HepG2 (cell line): ENCODE data around the gene AMZ1. TPM values are rescaled to one million over a fixed set of nuclear protein-coding genes. Genes with fewer than 3 reads are reported as not detected.

Experiments used
- CBFB ChIP-seq: sonication (generic); formaldehyde crosslinking; IDR thresholded peaks from 2 replicates; pipeline ENCODE4 v1.4.0; 2020; ENCODE audit warnings: missing genetic modification reagents
- CCAR2 ChIP-seq: fragments of 200-400 bp; formaldehyde crosslinking; optimal IDR thresholded peaks from 2 replicates; pipeline ENCODE3; 2018; ENCODE audit warnings: low read depth, mild to moderate bottlenecking, low read length, moderate library complexity
- ZNF562 ChIP-seq: sonication (generic); formaldehyde crosslinking; IDR thresholded peaks from 2 replicates; pipeline ENCODE4 v1.8.0; 2022; ENCODE audit warnings: missing genetic modification reagents, borderline replicate concordance
- ZNF7 ChIP-seq: IDR thresholded peaks from 2 replicates; pipeline ENCODE4 v1.6.1; 2016; ENCODE audit warnings: missing biosample characterization, missing genetic modification reagents
- polyA plus RNA-seq, 8 experiments: library from polyadenylated mRNA; depleted of rRNA in 3 of 8; stranded (reverse) in 7 of 8; unstranded in 1 of 8; fragments of >200 nt; fragmentation: Illumina TruSeq in 4 of 8; extraction: Trizol in 4 of 8; gene quantifications; 2 replicates each; pipeline versions ENCODE4 v1.2.1 to v1.2.3, GENCODE V29; 2011 to 2016; ENCODE audit warnings: low read depth in 4 of 8, missing spikeins in 1 of 8, mixed read lengths in 1 of 8; ENCODE audit not compliant: insufficient read depth in 1 of 8
- total RNA-seq, 5 experiments: library from RNA; depleted of rRNA; stranded (reverse); fragments of >200 nt; fragmentation: Illumina TruSeq; extraction: Trizol; gene quantifications; 2 replicates each; pipeline ENCODE4 v1.2.3, GENCODE V29; 2016; ENCODE audit warnings: low read depth in 1 of 5
- TF ChIP-seq, protein P1 (sequence below): sonication (generic); formaldehyde crosslinking; IDR thresholded peaks from 2 replicates; pipeline ENCODE4 v1.4.0; 2020; ENCODE audit warnings: missing genetic modification reagents, borderline replicate concordance
- TF ChIP-seq, protein P2 (sequence below): sonication (generic); formaldehyde crosslinking; IDR thresholded peaks from 2 replicates; pipeline ENCODE4 v1.5.0; 2020; ENCODE audit warnings: mild to moderate bottlenecking, missing genetic modification reagents, borderline replicate concordance
- TF ChIP-seq, protein P3 (sequence below): fragments of 450-650 bp; IDR thresholded peaks from 2 replicates; pipeline ENCODE4 v1.6.1; 2016
- TF ChIP-seq, protein P4 (sequence below): sonication (generic); formaldehyde crosslinking; IDR thresholded peaks from 2 replicates; pipeline ENCODE4 v1.5.0; 2020; ENCODE audit warnings: mild to moderate bottlenecking, missing genetic modification reagents, borderline replicate concordance
- TF ChIP-seq, protein P5 (sequence below): sonication (generic); formaldehyde crosslinking; IDR thresholded peaks from 2 replicates; pipeline ENCODE4 v1.5.0; 2020; ENCODE audit warnings: mild to moderate bottlenecking, missing genetic modification reagents

Gene AMZ1
- total and polyA plus RNA-seq, 2 of the 13 experiments (the other 11 are each of a cell fraction or from before 2014, with no cell fraction given) = 0.03 TPM; not detected in 1

DNA sequence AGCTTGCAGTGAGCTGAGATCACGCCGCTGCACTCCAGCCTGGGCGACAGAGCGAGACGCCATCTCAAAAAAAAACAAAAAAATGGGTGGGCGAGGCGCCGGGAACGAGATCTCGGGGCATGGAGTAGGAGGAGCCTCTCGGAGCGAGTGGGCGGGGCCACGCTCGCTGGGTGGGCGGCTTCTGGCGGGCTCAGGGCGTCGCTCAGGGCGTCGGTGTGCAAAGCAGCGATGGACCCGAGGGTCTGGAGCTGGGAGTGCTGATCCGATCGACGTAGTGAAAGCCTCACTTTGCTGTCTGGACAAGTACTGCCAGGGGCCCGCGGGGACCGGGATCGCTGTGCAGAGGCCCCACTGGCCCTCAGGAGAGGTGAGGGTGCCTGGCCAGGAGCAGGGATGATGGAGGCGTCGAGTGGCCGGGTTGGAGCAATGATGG, 22.6 kb upstream of the AMZ1 start (continued):
- TF ChIP-seq, protein P1, sequence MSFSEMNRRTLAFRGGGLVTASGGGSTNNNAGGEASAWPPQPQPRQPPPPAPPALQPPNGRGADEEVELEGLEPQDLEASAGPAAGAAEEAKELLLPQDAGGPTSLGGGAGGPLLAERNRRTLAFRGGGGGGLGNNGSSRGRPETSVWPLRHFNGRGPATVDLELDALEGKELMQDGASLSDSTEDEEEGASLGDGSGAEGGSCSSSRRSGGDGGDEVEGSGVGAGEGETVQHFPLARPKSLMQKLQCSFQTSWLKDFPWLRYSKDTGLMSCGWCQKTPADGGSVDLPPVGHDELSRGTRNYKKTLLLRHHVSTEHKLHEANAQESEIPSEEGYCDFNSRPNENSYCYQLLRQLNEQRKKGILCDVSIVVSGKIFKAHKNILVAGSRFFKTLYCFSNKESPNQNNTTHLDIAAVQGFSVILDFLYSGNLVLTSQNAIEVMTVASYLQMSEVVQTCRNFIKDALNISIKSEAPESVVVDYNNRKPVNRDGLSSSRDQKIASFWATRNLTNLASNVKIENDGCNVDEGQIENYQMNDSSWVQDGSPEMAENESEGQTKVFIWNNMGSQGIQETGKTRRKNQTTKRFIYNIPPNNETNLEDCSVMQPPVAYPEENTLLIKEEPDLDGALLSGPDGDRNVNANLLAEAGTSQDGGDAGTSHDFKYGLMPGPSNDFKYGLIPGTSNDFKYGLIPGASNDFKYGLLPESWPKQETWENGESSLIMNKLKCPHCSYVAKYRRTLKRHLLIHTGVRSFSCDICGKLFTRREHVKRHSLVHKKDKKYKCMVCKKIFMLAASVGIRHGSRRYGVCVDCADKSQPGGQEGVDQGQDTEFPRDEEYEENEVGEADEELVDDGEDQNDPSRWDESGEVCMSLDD (CRISPR knock-in tag) = no peak
- TF ChIP-seq CBFB (CRISPR knock-in tag) = no peak
- no peak for TF ChIP-seq ZNF562
- TF ChIP-seq ZNF7 (CRISPR knock-in tag) = no peak
- TF ChIP-seq, protein P2, sequence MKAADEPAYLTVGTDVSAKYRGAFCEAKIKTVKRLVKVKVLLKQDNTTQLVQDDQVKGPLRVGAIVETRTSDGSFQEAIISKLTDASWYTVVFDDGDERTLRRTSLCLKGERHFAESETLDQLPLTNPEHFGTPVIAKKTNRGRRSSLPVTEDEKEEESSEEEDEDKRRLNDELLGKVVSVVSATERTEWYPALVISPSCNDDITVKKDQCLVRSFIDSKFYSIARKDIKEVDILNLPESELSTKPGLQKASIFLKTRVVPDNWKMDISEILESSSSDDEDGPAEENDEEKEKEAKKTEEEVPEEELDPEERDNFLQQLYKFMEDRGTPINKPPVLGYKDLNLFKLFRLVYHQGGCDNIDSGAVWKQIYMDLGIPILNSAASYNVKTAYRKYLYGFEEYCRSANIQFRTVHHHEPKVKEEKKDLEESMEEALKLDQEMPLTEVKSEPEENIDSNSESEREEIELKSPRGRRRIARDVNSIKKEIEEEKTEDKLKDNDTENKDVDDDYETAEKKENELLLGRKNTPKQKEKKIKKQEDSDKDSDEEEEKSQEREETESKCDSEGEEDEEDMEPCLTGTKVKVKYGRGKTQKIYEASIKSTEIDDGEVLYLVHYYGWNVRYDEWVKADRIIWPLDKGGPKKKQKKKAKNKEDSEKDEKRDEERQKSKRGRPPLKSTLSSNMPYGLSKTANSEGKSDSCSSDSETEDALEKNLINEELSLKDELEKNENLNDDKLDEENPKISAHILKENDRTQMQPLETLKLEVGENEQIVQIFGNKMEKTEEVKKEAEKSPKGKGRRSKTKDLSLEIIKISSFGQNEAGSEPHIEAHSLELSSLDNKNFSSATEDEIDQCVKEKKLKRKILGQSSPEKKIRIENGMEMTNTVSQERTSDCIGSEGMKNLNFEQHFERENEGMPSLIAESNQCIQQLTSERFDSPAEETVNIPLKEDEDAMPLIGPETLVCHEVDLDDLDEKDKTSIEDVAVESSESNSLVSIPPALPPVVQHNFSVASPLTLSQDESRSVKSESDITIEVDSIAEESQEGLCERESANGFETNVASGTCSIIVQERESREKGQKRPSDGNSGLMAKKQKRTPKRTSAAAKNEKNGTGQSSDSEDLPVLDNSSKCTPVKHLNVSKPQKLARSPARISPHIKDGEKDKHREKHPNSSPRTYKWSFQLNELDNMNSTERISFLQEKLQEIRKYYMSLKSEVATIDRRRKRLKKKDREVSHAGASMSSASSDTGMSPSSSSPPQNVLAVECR (CRISPR knock-in tag) = no peak
- TF ChIP-seq, protein P3, sequence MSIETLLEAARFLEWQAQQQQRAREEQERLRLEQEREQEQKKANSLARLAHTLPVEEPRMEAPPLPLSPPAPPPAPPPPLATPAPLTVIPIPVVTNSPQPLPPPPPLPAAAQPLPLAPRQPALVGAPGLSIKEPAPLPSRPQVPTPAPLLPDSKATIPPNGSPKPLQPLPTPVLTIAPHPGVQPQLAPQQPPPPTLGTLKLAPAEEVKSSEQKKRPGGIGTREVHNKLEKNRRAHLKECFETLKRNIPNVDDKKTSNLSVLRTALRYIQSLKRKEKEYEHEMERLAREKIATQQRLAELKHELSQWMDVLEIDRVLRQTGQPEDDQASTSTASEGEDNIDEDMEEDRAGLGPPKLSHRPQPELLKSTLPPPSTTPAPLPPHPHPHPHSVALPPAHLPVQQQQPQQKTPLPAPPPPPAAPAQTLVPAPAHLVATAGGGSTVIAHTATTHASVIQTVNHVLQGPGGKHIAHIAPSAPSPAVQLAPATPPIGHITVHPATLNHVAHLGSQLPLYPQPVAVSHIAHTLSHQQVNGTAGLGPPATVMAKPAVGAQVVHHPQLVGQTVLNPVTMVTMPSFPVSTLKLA = no peak
- TF ChIP-seq, protein P4, sequence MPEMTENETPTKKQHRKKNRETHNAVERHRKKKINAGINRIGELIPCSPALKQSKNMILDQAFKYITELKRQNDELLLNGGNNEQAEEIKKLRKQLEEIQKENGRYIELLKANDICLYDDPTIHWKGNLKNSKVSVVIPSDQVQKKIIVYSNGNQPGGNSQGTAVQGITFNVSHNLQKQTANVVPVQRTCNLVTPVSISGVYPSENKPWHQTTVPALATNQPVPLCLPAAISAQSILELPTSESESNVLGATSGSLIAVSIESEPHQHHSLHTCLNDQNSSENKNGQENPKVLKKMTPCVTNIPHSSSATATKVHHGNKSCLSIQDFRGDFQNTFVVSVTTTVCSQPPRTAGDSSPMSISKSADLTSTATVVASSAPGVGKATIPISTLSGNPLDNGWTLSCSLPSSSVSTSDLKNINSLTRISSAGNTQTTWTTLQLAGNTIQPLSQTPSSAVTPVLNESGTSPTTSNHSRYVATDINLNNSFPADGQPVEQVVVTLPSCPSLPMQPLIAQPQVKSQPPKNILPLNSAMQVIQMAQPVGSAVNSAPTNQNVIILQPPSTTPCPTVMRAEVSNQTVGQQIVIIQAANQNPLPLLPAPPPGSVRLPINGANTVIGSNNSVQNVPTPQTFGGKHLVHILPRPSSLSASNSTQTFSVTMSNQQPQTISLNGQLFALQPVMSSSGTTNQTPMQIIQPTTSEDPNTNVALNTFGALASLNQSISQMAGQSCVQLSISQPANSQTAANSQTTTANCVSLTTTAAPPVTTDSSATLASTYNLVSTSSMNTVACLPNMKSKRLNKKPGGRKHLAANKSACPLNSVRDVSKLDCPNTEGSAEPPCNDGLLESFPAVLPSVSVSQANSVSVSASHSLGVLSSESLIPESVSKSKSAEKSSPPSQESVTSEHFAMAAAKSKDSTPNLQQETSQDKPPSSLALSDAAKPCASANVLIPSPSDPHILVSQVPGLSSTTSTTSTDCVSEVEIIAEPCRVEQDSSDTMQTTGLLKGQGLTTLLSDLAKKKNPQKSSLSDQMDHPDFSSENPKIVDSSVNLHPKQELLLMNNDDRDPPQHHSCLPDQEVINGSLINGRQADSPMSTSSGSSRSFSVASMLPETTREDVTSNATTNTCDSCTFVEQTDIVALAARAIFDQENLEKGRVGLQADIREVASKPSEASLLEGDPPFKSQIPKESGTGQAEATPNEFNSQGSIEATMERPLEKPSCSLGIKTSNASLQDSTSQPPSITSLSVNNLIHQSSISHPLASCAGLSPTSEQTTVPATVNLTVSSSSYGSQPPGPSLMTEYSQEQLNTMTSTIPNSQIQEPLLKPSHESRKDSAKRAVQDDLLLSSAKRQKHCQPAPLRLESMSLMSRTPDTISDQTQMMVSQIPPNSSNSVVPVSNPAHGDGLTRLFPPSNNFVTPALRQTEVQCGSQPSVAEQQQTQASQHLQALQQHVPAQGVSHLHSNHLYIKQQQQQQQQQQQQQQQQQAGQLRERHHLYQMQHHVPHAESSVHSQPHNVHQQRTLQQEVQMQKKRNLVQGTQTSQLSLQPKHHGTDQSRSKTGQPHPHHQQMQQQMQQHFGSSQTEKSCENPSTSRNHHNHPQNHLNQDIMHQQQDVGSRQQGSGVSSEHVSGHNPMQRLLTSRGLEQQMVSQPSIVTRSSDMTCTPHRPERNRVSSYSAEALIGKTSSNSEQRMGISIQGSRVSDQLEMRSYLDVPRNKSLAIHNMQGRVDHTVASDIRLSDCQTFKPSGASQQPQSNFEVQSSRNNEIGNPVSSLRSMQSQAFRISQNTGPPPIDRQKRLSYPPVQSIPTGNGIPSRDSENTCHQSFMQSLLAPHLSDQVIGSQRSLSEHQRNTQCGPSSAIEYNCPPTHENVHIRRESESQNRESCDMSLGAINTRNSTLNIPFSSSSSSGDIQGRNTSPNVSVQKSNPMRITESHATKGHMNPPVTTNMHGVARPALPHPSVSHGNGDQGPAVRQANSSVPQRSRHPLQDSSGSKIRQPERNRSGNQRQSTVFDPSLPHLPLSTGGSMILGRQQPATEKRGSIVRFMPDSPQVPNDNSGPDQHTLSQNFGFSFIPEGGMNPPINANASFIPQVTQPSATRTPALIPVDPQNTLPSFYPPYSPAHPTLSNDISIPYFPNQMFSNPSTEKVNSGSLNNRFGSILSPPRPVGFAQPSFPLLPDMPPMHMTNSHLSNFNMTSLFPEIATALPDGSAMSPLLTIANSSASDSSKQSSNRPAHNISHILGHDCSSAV (CRISPR knock-in tag) = no peak
- no peak for TF ChIP-seq CCAR2
- TF ChIP-seq, protein P5, sequence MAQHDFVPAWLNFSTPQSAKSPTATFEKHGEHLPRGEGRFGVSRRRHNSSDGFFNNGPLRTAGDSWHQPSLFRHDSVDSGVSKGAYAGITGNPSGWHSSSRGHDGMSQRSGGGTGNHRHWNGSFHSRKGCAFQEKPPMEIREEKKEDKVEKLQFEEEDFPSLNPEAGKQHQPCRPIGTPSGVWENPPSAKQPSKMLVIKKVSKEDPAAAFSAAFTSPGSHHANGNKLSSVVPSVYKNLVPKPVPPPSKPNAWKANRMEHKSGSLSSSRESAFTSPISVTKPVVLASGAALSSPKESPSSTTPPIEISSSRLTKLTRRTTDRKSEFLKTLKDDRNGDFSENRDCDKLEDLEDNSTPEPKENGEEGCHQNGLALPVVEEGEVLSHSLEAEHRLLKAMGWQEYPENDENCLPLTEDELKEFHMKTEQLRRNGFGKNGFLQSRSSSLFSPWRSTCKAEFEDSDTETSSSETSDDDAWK = no peak
